ENCODE data around the gene NKX6-1.

The NKX6-1 gene

DNA sequence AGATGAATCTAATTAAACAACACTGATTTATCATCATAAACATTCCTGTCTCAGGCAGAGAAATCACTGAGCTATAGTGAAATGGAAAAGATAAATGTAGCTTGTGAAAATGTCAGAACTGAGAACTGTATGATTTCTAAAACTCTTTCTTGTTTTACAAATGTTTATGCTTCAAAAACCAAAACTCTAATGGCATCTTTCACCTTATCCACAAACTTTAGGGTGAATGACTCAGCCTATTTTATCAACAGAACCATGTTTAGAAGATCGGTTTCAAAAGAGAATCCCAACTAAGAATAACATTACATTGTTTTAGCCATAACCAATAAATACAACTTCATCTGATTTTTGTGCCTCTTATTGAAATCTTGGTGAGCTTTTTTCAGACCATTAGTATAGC lies 21.4 kb downstream of the NKX6-1 start:
- H3K4me1 ChIP-seq: peaks cover 0 to 12% (median 5%) of the 10 kb centered on the region in 4 donors
- no peaks in the 10 kb centered on the region for H3K36me3 ChIP-seq
- TF ChIP-seq, protein P1, sequence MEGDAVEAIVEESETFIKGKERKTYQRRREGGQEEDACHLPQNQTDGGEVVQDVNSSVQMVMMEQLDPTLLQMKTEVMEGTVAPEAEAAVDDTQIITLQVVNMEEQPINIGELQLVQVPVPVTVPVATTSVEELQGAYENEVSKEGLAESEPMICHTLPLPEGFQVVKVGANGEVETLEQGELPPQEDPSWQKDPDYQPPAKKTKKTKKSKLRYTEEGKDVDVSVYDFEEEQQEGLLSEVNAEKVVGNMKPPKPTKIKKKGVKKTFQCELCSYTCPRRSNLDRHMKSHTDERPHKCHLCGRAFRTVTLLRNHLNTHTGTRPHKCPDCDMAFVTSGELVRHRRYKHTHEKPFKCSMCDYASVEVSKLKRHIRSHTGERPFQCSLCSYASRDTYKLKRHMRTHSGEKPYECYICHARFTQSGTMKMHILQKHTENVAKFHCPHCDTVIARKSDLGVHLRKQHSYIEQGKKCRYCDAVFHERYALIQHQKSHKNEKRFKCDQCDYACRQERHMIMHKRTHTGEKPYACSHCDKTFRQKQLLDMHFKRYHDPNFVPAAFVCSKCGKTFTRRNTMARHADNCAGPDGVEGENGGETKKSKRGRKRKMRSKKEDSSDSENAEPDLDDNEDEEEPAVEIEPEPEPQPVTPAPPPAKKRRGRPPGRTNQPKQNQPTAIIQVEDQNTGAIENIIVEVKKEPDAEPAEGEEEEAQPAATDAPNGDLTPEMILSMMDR (IDR thresholded peaks at IDR 0.05): no peak
- peaks cover 0 to 36% of the 10 kb centered on the region in 2 donors for H3K27me3 ChIP-seq
- intact Hi-C loops (cut with DNase I; ENCODE audit: low total_unique reads): no loop called here
- no peak overlapping the region for H3K4me3 ChIP-seq
- no peaks in the 10 kb centered on the region for H3K9me3 ChIP-seq
- no peak overlapping the region for H3K27ac ChIP-seq
- DNase-seq: no peak

DNA sequence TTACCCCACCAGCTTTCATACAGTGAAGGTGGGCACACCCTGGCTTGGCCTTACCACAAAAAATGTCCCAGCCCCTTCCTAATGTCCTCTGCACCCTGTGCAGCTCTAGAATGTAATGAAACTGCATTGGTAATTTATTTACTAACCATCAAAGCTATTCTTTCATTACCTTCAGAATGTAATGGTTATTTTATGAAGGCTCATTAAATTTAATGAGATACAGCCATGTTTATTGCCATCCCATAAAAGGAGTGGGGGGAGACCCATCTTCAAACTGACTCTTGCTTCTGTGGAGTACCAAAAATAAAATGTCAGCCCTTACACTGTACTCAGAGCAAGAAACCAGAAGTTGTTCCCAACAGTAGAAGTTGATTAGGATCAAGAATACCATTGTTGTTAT lies 25.0 kb downstream of the NKX6-1 start:
- TF ChIP-seq, protein P1 (IDR thresholded peaks at IDR 0.05): no peak
- Histone ChIP-seq H3K4me1 (no peaks in the 10 kb centered on the region), H3K4me3 (no peak overlapping the region), H3K27me3 (peaks cover 0 to 10% of the 10 kb centered on the region in 2 donors), H3K27ac (no peak overlapping the region), H3K36me3 (no peaks in the 10 kb centered on the region), H3K9me3 (no peaks in the 10 kb centered on the region)
- DNase-seq: no peak
- intact Hi-C loops (cut with DNase I; ENCODE audit: low total_unique reads): no loop called here

DNA sequence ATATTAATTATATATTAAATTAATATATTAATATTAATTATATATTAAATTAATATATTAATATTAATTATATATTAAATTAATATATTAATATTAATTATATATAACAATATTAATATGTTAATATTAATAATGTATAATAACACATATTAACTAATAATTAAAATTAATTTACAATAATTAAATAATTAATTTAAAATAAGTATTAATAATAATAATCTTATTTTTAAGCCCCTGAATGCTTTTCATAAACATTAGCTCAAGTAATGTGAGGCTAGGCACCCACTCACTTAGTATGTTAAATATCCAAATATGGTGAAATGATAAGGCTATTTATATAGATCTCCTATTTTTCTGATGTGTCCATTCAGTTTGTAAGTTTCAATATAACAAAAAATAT lies 26.9 kb downstream of the NKX6-1 start:
- Histone ChIP-seq H3K27ac (no peak overlapping the region), H3K4me1 (no peaks in the 10 kb centered on the region), H3K36me3 (no peaks in the 10 kb centered on the region), H3K27me3 (peaks cover 0 to 6% of the 10 kb centered on the region in 2 donors), H3K4me3 (no peak overlapping the region), H3K9me3 (no peaks in the 10 kb centered on the region)
- no peak for DNase-seq
- TF ChIP-seq, protein P1 (IDR thresholded peaks at IDR 0.05): no peak
- intact Hi-C loops (cut with DNase I; ENCODE audit: low total_unique reads): no loop called here

DNA sequence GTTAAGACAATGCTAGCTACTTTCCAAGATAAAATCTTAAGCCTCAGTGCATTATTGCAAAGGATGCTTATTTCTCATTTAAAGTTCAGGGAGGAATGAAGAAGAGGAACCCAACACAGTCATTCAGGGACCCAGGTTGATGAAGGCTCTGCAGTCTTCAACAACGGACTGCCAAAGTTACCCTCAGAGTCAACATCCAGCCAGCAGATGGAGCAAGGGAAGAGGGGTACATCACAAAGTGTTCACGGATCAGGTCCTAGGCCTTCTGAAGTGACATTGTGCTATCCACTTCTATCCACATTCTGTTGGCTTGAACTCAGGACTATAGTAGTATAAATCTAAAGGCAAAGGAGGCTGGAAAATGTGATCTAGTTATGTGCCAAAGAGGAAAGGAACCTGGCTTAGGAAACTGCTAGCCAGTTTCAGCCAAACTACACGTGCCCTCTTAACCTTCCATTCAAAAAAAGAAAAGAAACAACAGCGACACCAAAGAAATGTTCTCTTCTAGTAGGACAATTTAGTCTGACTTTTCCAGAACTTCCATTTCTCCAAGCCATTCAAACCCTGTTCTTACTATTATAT lies 28.8 kb downstream of the NKX6-1 start:
- Histone ChIP-seq H3K36me3 (no peaks in the 10 kb centered on the region), H3K9me3 (no peaks in the 10 kb centered on the region), H3K27me3 (no peaks in the 10 kb centered on the region), H3K4me1 (no peaks in the 10 kb centered on the region), H3K27ac (no peak overlapping the region), H3K4me3 (no peak overlapping the region)
- TF ChIP-seq, protein P1 (IDR thresholded peaks at IDR 0.05): no peak
- DNase-seq: no peak
- intact Hi-C loops (cut with DNase I; ENCODE audit: low total_unique reads): no loop called here

DNA sequence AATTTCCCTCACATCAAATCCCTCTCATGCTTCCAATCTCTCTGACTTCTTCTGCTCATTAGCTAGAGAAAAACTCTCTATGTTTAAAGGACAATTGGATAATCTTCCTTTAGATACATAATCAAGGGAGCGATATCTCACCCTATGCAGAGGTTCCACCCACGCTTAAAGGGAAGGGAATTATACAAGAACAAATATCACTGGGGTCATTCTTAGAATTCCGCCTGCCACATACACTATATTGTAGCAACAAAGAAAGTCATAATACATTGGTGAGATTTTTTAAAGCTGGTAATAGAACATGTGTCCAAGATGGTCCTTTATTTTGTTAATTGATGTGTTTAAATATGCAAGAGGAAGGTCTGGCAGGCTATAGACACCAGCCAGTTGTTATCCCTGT lies 31.5 kb downstream of the NKX6-1 start:
- Histone ChIP-seq H3K27me3 (no peaks in the 10 kb centered on the region), H3K27ac (no peak overlapping the region), H3K9me3 (no peaks in the 10 kb centered on the region), H3K36me3 (no peaks in the 10 kb centered on the region), H3K4me3 (no peak overlapping the region), H3K4me1 (no peaks in the 10 kb centered on the region)
- no peak for DNase-seq
- TF ChIP-seq, protein P1 (IDR thresholded peaks at IDR 0.05): no peak
- intact Hi-C loops (cut with DNase I; ENCODE audit: low total_unique reads): no loop called here

DNA sequence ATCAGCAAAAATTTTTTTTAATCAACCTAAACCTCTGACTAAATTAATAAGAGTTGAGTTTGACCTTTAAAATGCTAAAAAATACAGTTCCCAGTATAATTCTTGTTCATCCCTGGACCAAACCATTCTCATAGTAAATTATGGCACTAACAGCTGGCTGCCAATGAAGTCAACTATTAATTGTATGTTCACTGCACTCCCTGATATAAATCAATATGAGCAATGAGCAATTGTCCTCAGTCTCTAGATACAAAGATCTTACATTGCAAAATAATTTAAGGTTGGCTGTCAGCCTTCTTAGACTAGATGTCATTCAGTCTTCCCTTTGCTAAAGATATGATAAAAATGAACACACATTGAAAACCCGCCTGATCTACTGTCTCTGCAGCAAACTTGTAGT lies 39.3 kb downstream of the NKX6-1 start:
- H3K27me3 ChIP-seq: no peaks in the 10 kb centered on the region
- H3K36me3 ChIP-seq: no peaks in the 10 kb centered on the region
- intact Hi-C loops (cut with DNase I; ENCODE audit: low total_unique reads): no loop called here
- H3K27ac ChIP-seq: no peak overlapping the region
- no peak overlapping the region for H3K4me3 ChIP-seq
- no peaks in the 10 kb centered on the region for H3K9me3 ChIP-seq
- TF ChIP-seq, protein P1 (IDR thresholded peaks at IDR 0.05): no peak
- no peaks in the 10 kb centered on the region for H3K4me1 ChIP-seq
- no peak for DNase-seq

All from tibial artery (tissue), 4 donors.